Fibroblast of lung (primary cell): ENCODE data around the gene ELMO1.

Experiments used
- EZH2 ChIP-seq: IDR thresholded peaks from 2 replicates; pipeline ENCODE4 v1.5.1; 2012; ENCODE audit warnings: low read length, control low read depth, mild to moderate bottlenecking; ENCODE audit errors: missing control alignments
- TF ChIP-seq, protein P1 (sequence below), 2 donors: IDR thresholded peaks in 1 of 2; conservative IDR thresholded peaks in 1 of 2; 1 replicate in 1 of 2; 2 replicates in 1 of 2; pipeline ENCODE4 v1.5.1; 2011 to 2012; ENCODE audit warnings: low read length in 2 of 2, control low read depth in 1 of 2, inconsistent platforms in 1 of 2, low read depth in 1 of 2, mild to moderate bottlenecking in 1 of 2

DNA sequence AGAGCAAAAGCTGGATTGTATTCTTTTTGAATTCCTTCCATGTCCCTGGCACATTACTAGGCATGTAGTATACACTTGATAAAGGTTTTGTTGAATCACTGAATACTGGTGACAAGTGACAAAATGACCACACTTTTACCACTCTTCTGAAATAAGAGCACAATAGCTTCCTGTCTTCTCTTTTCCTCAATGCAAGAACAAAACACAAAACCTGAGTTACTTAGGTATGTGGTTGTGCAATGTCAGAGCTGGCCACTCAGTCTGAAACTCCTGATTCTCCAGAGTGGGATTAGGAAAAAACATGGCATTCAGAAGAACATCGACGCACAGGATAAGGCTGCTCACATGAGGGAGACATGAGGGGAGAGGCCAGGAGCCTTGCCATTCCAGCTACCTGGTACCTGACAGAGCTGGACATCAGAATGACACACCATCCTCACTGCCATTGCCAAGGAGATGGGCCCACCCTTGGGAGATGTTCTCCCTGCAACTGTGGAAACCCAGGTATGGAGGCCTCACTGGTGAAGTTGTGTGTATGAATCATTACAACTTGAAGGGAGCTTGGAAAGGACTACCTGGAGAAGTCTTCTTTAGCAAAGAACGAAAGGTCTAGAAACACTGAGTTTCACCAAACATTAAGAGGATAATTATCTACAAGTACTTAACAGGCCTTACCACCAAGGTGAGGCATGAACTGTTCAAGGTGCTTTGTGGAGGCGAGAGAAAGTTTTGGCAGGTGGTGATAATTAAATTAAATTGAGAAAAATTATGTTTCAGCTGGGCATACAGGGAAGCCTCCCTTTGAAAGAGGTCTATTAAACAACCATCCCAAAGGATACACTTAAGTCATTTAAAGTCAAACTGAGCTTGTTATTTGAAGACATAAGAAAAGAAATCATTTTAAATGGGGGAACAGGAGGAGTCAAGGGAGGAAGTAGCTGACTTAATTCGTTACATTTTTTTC is 477.8 kb downstream of the ELMO1 start:
- TF ChIP-seq, protein P1, sequence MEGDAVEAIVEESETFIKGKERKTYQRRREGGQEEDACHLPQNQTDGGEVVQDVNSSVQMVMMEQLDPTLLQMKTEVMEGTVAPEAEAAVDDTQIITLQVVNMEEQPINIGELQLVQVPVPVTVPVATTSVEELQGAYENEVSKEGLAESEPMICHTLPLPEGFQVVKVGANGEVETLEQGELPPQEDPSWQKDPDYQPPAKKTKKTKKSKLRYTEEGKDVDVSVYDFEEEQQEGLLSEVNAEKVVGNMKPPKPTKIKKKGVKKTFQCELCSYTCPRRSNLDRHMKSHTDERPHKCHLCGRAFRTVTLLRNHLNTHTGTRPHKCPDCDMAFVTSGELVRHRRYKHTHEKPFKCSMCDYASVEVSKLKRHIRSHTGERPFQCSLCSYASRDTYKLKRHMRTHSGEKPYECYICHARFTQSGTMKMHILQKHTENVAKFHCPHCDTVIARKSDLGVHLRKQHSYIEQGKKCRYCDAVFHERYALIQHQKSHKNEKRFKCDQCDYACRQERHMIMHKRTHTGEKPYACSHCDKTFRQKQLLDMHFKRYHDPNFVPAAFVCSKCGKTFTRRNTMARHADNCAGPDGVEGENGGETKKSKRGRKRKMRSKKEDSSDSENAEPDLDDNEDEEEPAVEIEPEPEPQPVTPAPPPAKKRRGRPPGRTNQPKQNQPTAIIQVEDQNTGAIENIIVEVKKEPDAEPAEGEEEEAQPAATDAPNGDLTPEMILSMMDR (conservative IDR thresholded peaks at IDR 0.05 in 1 of 2, IDR thresholded peaks at IDR 0.05 in 1 of 2; ENCODE audit: low read depth in 1 of 2, low read length in 2 of 2): no peak
- no peak for TF ChIP-seq EZH2
